NB4 (cell line): ENCODE results near the gene PRKG1.

ENCODE experiments used
- CTCF ChIP-seq: IDR thresholded peaks from one replicate; pipeline ENCODE4 v1.5.1; 2012; ENCODE audit warnings: low read depth, low read length
- MAX ChIP-seq: IDR thresholded peaks from 2 replicates; pipeline ENCODE4 v1.6.1; 2011; ENCODE audit warnings: low read depth, low read length
- MYC ChIP-seq: IDR thresholded peaks from 2 replicates; pipeline ENCODE4 v1.6.1; 2011; ENCODE audit warnings: low read depth, low read length
- POLR2A ChIP-seq: IDR thresholded peaks from 2 replicates; pipeline ENCODE4 v1.6.1; 2011; ENCODE audit warnings: mild to moderate bottlenecking; ENCODE audit not compliant: insufficient read length; ENCODE audit errors: extremely low read depth

GRCh38 chr10:51894771-51895578 lies 820.7 kb downstream of the PRKG1 start:
- no peak for TF ChIP-seq CTCF
- TF ChIP-seq POLR2A, result no peak
- no peak for TF ChIP-seq MAX
- no peak for TF ChIP-seq MYC
